BJ (cell line): Measurements from ENCODE around the gene NOTCH1. TPM values are rescaled to one million over a fixed set of nuclear protein-coding genes. Genes with fewer than 3 reads are reported as not detected.

Source experiments
- CTCF ChIA-PET: fragments of 350-600 bp; formaldehyde crosslinking; extraction: SDS; loops from one replicate; lab custom pipeline; 2021; ENCODE audit warnings: antibody characterized with exemption, inconsistent platforms; lab: Yijun Ruan, JAX
- POLR2A ChIA-PET: fragments of 300-600 bp; sonication (Branson Sonifier 250); formaldehyde crosslinking; extraction: SDS; loops from one replicate; lab custom pipeline; 2021; ENCODE audit warnings: antibody characterized with exemption; lab: Charles Lee
- DNase-seq: peaks from one replicate; pipeline ENCODE4 v3.0.0-alpha.2; 2011; ENCODE audit warnings: low read depth
- H3K27me3 ChIP-seq: 2 replicates; pipeline ENCODE4 v1.6.0; 2011; ENCODE audit warnings: low read length; ENCODE audit not compliant: control insufficient read depth, insufficient read depth
- H3K36me3 ChIP-seq: 2 replicates; pipeline ENCODE4 v1.5.1; 2011; ENCODE audit warnings: low read length; ENCODE audit not compliant: control insufficient read depth, insufficient read depth
- H3K4me3 ChIP-seq: 2 replicates; pipeline ENCODE4 v1.5.1; 2011; ENCODE audit warnings: low read depth, mild to moderate bottlenecking, control low read depth, low read length
- CTCF ChIP-seq: IDR thresholded peaks from 2 replicates; pipeline ENCODE4 v1.5.1; 2011; ENCODE audit warnings: low read depth, mild to moderate bottlenecking, control low read depth, inconsistent platforms, low read length, moderate library complexity; ENCODE audit not compliant: insufficient read depth
- polyA plus RNA-seq: library from polyadenylated mRNA; depleted of rRNA; stranded (reverse); fragments of >200 nt; gene quantifications from 2 replicates; pipeline ENCODE4 v1.2.3, GENCODE V29; 2011

Gene NOTCH1
- polyA plus RNA-seq, 1 experiment: 1.3 TPM

GRCh38 chr9:136527131-136527530 lies 18.7 kb downstream of the NOTCH1 start:
- H3K36me3 ChIP-seq: peaks cover 9% of the 10 kb centered on the region
- POLR2A ChIA-PET: no interaction called here
- DNase-seq: no peak
- TF ChIP-seq CTCF: no peak
- H3K27me3 ChIP-seq: no peaks in the 10 kb centered on the region
- CTCF ChIA-PET: no interaction called here
- no peak overlapping the region for H3K4me3 ChIP-seq

GRCh38 chr9:136526625-136527066 lies 19.2 kb downstream of the NOTCH1 start:
- CTCF ChIA-PET: interaction anchor here (0.9 to 1.4 kb wide), 2 partner anchors 30 to 42 kb away, joined by 3 to 5 read pairs; no protein-coding TSS in a partner anchor
- DNase-seq: no peak
- H3K36me3 ChIP-seq: peaks cover 9% of the 10 kb centered on the region
- H3K4me3 ChIP-seq: no peak overlapping the region
- no peaks in the 10 kb centered on the region for H3K27me3 ChIP-seq
- POLR2A ChIA-PET: no interaction called here
- no peak for TF ChIP-seq CTCF

GRCh38 chr9:136525841-136526499 lies 19.9 kb downstream of the NOTCH1 start:
- POLR2A ChIA-PET: no interaction called here
- CTCF ChIA-PET: interaction anchor here (0.9 to 1.4 kb wide), 2 partner anchors 31 to 41 kb away, joined by 3 to 5 read pairs; no protein-coding TSS in a partner anchor
- Histone ChIP-seq H3K36me3 (peaks cover 10% of the 10 kb centered on the region), H3K27me3 (no peaks in the 10 kb centered on the region), H3K4me3 (no peak overlapping the region)
- no peak for DNase-seq
- TF ChIP-seq CTCF: no peak

- no peak for TF ChIP-seq CTCF
- CTCF ChIA-PET: interaction anchor here (1.4 kb wide), 1 partner anchor 40 kb away, joined by 3 read pairs; no protein-coding TSS in a partner anchor
- no peak for DNase-seq
- Histone ChIP-seq H3K4me3 (no peak overlapping the region), H3K27me3 (no peaks in the 10 kb centered on the region), H3K36me3 (peaks cover 12% of the 10 kb centered on the region)
- POLR2A ChIA-PET: no interaction called here
These were observed 20.6 kb downstream of the NOTCH1 start for GRCh38 chr9:136525207-136525606.

- peaks cover 26% of the 10 kb centered on the region for H3K36me3 ChIP-seq
- no peaks in the 10 kb centered on the region for H3K27me3 ChIP-seq
- no peak for DNase-seq
- no peak overlapping the region for H3K4me3 ChIP-seq
- no peak for TF ChIP-seq CTCF
- ChIA-PET CTCF (no interaction called here), POLR2A (no interaction called here)
These were observed 23.3 kb downstream of the NOTCH1 start for GRCh38 chr9:136522314-136523237.
